ENCODE measurements around the gene AP4E1. TPM values are rescaled to one million over a fixed set of nuclear protein-coding genes. Genes with fewer than 3 reads are reported as not detected.
"Not testable (repeated sequence)": the region's sequence is repeated elsewhere in the genome, so short reads cannot be mapped to it uniquely, and the experiment has no call there.

The AP4E1 gene
- polyA plus RNA-seq, 3 donors = 6.9 to 9.9 (median 9.2) TPM

DNA sequence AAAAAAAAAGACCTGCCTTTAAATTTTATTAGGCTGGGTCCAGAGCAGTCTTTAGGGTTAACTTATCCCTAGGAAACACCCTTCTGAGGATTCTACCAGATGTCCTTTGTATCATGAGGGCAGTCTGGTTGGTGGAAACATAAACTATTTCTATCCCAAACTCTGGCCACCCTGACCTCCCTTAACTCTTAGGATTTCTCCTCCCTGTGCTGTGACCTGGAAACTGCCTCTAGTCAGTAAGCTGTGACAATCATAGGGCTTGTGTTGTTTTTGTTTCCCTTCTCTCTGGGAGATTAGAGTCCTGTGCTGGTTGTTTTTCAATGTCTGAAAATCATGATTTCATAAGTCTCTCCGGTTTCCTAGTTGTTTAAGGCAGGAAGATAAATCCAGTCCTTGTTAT lies 108.1 kb downstream of the AP4E1 start:
- DNase-seq = no peak

DNA sequence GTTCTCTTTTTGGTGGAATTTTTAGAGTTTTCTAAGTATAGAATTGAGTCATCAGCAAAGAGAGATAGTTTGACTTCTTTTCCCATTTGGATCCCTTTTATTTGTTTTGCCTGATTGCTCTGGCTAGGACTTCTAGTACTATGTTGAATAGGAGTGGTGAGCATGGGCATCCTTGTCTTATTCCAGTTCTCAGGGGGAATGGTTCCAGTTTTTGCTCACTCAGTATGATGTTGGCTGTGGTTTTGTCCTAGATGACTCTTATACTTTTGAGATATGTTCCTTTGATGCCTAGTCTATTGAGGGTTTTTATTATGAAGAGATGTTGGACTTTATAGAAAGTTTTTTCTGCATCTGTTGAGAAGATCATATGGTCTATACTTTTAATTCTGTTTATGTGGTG lies 113.7 kb downstream of the AP4E1 start:
- DNase-seq = no peak

DNA sequence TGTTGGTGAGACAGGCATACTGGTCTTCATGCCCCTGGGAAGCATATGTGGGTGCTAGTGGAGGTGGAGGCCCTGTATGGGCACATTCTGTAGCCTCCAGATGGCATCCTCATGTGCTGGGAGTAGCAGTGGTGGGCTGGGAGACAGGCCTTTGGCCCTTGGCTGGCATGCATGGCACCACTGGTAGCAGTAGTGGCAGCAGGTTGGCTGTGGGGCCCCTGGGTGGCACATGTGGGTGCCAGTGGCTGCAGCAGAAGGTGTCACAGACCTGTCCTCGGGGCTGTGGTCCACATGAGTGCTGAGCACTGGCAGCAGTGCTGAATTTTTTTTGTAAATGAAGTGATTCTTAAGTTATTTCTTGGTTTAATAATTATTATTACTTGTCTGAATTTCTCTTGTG lies 115.0 kb downstream of the AP4E1 start:
- no peak for DNase-seq

DNA sequence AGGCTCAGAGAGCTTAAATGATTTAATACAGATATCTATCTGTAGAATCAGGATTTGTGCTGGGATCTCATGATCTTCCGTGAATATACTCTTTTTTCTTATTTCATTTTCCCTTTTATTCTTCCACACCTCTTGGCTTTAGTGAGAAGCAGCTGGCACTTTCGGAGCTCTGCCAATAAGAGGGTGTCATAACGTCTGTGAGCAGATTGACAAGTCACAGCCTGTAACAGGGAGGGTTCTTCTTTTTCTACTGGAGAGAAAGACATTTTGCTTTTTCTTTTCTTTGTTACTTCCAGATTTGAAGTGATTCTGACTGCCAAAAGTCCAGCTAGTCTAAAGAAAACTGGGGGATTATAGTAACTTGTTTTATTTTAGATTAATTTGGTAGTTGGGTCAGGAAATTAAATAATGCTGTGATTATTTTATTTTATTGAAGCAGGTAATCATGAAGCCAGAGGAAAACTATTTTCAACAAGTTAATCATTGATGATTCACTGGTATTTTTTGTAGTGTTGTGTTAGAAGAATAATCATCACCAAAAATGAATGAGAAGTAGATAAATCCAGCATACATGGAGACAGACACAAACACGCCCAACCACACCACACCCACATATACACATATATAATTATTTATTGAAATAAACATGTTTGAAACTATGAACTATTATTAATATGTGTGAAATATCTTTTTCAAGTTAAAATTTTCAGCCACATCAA lies 116.4 kb downstream of the AP4E1 start:
- no peak for DNase-seq

DNA sequence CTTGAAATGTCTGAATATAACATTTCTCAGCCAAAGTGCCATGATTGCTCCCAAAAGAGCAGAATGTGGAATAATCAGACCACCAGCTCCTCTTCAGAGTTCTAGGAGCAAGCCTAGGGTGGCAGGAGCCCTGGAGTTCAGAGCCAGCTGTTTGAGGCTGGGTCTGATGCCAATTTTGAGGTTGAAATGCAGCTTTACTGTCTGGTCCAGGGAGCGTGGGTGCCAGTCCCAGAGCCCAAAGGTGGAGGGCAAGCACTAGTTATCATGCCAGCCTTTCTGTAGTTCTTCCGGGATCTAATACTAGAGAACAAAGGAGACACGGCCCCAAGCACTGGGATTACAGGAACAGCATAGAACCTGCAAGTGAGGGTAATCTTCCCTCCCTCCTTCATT lies 117.0 kb downstream of the AP4E1 start:
- no peak for DNase-seq

DNA sequence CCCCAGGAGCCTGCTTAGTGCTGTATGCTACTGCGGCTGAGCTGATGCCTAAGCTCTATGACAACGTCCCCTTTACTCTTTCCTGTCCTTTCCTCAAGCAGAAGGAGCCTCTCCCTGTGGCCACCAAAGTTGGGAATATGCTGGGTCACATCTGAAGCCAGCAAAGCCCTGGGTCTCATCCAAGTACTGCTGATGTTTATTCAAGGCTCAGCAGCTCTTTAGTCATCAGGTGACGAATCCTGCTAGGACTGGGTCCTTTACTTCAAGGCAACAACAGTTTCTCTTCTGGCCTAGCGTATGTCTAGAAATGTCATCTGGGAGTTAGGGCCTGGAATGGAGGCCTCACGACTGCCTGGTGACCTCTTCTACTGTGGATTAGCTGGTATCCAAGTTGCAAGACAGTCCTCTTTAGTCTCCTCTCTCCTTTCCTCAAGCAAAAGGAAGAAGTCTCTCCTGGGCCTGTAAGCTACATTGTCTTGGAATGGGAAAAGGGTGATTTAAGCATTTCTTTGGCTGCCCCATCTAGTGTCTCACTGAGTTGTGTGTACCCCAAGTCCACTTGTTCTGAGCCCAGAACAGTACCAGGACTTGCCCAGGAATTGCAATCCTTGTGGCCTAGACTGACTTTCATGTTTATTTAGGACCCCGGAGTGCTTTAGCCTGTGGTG lies 122.3 kb downstream of the AP4E1 start:
- no peak for DNase-seq

DNA sequence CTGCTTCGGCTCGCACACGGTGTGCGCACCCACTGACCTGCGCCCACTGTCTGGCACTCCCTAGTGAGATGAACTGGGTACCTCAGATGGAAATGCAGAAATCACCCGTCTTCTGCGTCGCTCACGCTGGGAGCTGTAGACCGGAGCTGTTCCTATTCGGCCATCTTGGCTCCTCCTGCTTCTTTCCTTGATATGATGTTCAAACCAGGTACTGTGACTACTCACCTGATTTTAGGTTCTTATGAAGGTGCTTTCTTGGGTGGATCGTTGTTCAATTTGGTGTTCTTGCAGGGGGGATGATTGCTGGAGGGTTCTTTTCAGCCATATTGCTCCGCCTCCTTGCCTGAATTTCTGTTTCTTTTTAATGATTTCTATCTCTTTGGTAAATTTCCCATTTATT lies 129.0 kb downstream of the AP4E1 start:
- not testable (repeated sequence) for DNase-seq

DNA sequence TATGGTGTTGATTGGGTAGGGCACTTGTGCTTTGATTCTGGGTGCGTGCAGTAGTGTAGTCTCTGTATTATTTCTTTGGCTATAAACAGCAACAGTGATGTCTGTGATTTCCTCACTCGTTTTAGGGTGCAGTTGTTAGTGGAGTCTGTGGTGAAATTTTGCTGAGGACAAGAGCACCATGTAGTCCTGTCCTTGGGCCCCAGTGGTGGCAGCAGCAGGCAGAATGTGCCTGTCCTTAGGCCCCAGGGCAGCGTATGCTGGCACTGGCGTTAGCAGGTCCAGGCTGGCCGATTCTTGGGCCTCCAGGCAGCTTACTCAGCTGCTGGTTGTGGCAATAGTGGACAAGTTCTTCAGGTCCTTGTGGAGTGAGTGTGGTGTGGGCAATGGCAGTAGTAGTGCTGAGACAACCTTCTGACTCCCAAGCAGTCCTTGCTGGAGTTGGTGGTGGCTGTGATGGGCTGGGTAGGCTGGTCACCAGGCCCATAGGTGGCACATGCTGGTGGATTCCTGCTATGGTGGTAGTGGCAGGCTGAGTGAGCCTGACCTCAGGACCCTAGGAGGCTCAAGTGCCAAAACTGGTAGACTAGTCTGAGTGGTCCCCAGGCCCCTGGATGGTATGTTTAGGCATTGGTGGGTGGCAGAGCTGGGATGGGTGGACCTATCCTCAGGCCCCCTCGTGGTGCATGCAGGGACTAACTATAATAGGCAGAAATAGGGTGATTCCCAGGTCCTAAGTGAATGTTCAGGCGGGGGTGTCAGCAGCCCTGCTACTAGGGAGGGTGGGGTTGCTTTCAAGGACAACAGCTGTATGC lies 129.9 kb downstream of the AP4E1 start:
- DNase-seq = no peak

DNA sequence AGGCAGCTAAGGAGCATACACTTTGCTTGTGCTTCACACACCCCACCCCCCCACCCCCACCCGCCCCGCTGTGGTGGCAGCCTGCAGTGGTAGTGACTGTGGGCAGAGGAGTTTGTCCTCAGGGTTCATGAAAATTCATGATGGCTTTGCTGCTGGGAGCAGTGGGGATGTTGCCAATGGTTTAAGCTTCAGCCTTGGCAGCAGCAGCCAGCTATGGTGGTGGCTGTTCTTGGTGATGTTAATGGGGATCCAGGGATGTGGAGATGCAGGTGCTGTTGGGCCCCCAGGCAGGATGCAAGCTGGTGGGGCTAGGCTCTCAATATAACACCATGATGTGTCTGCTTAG lies 130.5 kb downstream of the AP4E1 start:
- DNase-seq = no peak

DNA sequence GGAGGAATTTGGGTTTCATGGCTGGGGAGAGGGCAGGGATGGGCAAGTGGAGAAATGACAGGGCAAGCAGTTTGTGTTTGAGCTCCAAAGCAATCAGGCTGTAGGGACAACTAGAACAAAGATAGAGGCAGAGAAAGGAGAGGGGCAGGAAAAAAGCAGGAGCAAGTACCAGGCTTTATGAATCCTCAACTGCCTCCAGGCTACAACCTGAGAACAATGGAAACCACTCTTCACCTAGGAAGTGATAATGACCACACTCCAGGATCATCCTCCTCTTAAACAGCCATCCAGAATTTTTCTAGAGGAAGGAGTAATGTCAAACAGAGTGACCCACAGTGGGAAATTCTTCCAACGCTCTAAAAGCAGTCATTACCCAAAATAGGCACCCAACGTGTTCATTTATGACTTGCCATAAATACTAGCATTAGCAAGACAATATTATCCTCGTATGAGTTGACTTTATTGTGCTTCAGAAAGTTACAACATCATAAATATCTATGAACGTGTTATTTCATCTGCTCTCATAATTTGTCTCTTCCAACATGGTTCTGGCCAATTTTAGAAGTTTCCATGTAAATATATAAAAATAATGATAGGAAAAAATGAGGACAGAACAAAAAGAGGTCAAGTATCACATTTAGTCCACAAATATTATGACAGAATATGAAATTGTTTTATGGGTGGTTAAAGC lies 135.7 kb downstream of the AP4E1 start:
- DNase-seq = no peak

DNA sequence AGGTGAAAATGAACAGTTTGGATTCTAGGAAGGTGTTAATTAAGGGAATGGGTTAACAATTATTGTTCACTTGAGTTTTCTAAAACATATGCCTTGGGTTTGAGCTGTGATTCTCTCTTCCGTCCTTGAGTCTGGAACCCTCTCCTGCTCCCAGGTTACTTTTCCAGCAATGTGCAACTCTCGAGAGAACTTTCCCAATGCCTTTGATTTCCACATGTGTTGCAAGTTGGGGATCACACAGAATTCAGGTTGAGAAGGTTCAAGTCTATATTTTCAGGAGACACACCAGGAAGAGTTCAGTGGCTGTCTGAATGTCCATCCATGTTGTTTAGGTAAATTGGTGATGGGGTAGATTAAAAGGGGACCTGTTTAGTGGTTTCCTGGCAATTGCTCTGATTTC lies 137.5 kb downstream of the AP4E1 start:
- no peak for DNase-seq

DNA sequence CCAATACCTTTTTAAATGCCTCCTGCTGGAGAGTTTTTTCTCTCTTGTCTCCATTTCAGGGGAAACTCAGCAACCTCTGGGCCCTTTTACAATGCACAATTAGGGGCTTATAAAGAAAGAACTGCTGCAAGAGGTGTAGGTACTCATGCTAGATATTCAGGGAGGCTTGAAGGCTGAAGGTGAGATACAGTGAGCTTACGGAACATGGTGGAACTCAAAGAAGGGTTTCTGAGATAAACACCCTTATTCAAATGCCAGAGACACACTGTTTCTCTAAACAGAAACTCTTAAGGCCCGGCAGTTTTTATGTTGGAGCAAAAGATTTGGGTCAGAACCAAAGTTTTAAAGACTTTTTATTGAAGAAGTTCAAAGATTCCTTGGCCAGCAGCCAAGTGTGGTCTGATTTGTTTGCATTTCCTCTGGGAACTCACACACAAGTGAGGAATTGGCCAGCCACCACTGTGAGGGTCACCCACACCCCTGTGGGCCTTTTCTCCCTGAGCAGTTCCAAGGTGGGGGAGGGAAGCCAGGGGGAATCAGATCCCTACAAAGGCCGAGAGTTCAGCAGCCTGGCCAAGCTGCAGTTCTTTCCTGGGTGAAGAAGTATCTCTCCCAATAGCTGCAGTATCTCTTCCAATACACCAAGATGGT lies 138.4 kb downstream of the AP4E1 start:
- DNase-seq = no peak

DNA sequence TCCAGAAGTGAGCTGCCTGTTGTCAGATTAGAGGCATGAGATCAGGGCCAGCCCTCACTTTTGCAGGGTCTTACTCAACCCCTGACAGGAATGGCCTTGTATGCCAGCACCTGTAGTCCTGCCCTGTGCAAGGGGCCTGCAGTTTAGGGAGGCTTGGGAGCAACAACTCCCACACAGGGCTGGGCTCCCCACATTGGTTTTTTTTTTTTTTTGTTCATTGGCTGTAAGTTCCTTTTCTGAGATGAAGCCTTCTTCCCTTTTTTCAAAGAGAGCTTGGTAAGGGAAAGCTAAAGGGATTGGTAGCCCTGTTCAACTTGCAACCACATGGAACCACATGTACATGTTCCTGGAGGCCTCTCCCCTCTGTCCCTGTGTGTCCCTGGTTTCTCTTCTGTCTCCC lies 139.8 kb downstream of the AP4E1 start:
- DNase-seq = no peak

DNA sequence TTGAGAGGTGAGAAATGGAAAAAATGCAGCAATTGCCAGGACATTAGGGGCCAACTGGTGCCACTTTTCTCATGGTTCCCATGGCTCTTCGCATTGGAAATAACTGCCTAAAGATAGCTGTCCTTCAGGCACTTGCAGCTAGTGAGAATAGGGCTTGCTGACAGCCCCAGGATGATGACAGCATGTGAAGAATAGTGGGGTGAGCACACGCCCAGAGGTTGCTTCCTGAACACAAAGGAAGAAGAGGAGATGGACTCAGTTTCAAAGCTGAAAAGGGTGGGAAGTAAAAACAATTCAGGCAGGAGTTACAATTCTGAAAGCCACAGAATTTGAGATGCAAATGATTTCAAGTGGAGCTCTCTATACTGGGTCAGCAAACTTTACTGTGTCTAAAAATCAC lies 140.6 kb downstream of the AP4E1 start:
- DNase-seq = no peak

DNA sequence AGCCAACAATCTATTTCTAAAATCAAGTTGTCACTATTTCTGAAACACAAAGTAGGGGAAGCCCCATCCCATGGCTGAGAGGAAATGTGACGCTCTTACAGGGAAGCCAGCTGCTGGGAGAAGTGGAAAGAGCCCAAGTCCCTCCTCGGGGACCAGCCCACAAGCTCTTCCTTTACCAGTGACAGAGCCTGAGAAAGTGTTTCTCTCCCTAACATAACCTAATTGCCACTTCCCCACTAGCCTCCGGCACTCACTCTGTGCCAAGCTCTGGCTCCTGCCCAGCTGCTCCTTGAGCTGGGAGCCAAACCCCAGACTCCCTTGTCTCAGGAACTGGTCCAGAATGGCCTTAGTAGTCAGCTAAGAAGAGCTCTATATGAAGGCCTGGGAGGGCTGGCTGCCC lies 143.3 kb downstream of the AP4E1 start:
- no peak for DNase-seq

DNA sequence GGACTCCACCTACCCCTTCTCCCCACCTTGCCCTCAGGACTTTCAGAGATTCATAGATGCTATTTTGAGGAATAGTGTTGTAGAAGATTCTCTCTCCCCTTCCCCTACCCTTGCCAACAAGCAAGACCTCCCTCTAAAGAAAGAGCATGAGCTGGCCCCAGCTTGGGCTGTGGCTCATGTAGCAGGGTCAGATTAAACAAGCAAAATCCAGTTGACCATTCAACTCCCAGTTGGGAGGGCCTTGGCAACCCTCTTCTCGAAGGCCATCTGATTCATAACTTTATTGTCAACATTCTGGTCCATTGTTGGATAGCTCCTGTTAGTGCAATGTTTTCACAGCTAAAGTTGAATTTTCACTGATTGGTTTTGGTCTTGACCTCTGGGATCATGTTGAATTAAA lies 145.1 kb downstream of the AP4E1 start:
- DNase-seq = no peak

DNA sequence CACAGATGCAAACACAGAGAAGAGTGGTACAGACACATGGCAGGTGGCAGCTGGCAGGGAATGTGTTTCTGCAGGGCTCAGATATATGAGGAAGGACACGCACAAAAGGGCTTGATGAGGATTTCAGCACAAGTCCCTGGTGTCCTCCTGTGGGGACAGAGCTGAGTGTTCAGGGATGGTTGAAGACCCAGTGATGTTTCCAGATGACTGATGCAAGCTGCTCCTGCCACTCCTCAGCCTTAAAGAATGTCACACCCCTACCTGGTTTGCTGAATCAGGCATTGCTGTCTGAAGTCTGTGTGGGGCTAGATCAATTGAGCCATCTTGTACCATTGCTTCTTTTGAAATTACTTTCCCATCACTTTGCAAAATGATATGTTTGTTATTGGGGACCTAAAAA lies 146.1 kb downstream of the AP4E1 start:
- DNase-seq = no peak

Other genes with a start within 250 kb of the AP4E1 start
- 10 to 100 TPM; 43.4 to 57.6 (median 46.4) TPM for gene TRPM7, start 221.9 kb upstream of the AP4E1 start, polyA plus RNA-seq (ENCODE audit: insufficient read length in 3 of 3)
- gene SPPL2A, start 143.0 kb upstream of the AP4E1 start, polyA plus RNA-seq (ENCODE audit: insufficient read length in 3 of 3) = 100 to 1,000 TPM in 2 of 3 donors, 10 to 100 TPM in 1; 78.7 to 107 (median 101) TPM
- gene TNFAIP8L3, start 186.2 kb downstream of the AP4E1 start, polyA plus RNA-seq (ENCODE audit: insufficient read length in 3 of 3) = 1 to 10 TPM; 1.3 to 1.9 (median 1.7) TPM

Data from renal pelvis (tissue), 4 donors.